GM18870 (cell line): ENCODE measurements around the gene TEX53.

ENCODE experiments used
- ATAC-seq: cut with Tn5 transposase; IDR thresholded peaks from one replicate; pipeline ENCODE4 v1.9.1; 2021; ENCODE audit warnings: moderate library complexity; ENCODE audit not compliant: unreplicated experiment

Gene TEX53

DNA sequence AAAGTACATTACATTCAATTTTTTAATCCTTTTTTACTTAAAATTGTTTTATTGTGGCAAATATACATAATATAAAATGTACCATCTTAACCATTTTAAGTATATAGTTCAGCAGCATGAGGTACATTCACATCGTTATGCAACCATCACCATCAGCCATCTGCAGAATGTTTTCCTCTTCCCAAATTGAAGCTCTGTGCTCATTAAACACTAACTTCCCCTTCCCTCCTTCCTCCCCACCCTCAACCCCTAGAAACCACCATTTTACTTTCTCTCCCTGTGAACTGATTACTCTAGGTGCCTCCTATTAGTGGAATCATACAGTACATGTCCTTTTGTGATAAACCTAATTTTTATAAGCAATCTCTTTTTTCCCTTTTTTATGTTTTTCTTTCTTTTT is 15.6 kb downstream of the TEX53 start:
- ATAC-seq, result no peak

- no peak for ATAC-seq
Measured at GRCh38 chr9:114638404-114638803, 19.2 kb downstream of the TEX53 start.

GRCh38 chr9:114634387-114634786 is 23.2 kb downstream of the TEX53 start:
- ATAC-seq, result no peak

GRCh38 chr9:114633438-114634089 is 24.0 kb downstream of the TEX53 start:
- ATAC-seq, result no peak

DNA sequence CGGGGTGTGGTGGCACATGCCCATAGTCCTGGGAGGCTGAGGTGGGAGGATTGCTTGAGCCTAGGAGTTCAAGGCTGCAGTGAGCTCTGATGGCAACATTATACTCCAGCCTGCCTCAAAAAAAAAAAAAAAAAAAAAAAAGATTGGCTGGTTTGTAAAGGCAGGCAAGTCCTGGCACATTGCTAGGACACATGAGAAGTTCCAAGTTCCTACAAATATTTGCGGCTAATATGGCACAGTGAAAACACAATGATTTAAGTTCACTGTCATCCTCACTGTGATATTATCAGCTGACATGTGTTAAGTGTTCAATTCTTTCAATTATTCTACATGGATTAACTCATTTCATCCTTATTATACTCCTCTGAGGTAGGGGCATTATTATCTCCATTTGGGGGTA is 26.4 kb downstream of the TEX53 start:
- ATAC-seq, result no peak

DNA sequence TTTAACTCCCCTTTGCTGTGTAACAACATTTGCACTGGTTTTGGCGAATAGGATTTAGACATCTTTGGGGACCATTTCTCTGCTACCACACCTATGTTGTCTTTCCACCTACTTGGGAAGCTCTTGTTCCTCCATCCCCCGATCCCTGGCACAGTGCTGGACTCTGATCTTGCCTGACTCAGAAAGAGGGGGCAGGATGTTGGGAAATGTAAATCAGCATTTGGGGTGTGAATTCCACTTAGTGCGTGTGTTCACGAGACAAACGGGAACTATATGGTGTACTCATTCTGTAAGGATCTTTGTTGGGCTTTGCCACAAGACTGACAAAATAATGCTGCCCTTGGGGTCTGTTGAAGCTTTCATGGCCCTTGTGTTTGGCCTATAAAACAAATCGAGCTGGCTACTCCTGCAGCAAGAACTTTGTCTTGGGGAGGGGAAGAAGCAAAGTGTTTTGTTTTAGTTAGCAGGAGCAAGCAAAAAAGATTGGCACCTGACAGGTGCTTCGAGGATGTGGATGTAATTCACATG is 28.0 kb downstream of the TEX53 start:
- no peak for ATAC-seq

DNA sequence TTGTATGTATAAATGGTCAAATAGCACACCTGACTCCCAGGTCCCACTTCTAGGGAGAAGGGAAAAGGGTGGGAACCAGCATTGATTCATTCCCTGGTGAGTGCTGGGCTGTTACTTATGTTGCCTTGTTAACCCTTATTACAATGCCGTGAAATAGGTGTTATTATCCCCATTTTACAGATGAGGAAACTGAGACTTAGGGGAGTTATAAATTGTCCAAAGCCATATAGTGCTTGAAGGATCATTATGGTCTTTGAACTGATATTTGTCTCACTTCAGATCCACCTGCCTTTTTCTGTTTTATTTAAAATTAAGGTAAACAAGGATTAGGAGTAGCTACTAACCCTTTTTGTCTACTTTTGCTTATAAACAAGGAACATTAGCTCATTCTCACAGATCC is 30.1 kb downstream of the TEX53 start:
- ATAC-seq, result no peak

GRCh38 chr9:114626415-114627020 is 31.1 kb downstream of the TEX53 start:
- ATAC-seq, result no peak

GRCh38 chr9:114624677-114625076 is 32.9 kb downstream of the TEX53 start:
- no peak for ATAC-seq

- ATAC-seq, result no peak
Measured at GRCh38 chr9:114621975-114622609, 35.5 kb downstream of the TEX53 start.

DNA sequence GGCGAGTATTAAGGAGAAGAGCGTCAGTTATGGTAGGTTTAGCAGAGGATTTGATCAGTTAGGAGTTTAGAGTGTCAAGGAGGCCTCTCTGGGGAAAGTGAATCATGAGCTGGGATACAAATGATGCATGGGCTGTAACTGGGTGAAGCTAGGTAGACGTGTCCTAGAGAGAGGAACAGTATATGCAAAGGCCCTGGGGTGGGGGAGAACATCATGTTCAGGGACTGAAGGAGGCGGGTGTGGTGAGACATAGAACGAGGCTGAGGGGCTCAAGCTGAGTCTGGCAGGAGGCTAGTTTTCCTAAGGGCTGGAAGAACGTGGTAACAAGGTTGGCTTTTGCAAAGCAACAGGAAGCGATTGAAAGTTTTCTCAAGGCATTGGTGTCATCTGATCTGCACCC is 36.0 kb downstream of the TEX53 start:
- ATAC-seq, result no peak

- ATAC-seq, result peak; percentile 56
Measured at GRCh38 chr9:114619191-114619761, 38.3 kb downstream of the TEX53 start.

GRCh38 chr9:114616684-114617520 is 40.7 kb downstream of the TEX53 start:
- peak; percentile 60 for ATAC-seq

DNA sequence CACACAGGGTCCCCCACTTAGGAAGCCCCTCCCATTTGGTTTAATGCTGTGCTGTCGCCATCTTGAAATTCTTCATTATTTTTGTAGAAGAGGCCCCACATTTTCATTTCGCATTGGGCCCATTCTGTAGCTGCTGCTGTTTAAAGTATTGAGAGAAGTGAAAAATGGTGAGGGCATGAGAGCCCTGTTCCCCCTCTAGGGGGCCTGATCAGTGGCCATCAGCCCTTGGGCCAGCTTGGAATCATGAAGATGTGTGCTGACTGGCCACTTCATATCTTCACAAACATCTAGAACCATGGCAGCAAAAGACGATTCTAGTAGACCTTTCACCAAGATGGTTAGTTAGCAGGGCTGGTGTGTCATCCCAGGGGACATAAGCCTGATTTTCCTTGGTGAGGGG is 43.2 kb downstream of the TEX53 start:
- ATAC-seq, result no peak

GRCh38 chr9:114613919-114614318 is 43.7 kb downstream of the TEX53 start:
- no peak for ATAC-seq

DNA sequence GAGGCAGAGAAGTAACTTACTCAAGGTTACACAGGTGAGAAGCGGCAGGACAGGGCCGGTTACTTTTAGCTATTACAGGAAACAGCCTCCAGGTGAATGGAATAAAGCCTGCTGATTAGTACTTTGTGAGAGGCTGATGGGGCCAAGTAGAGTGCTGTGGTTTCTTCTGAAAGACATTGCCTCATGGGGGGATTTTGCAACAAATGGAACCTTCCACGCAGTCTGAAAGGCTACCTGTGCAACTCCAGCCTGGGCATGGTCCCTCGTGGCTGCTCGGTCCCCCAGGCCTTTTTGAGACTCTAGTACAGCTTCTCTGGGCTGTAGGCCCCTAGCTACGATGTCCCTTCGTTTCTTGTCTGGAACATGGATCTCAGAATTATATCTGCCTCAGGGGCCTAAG is 44.5 kb downstream of the TEX53 start:
- ATAC-seq, result no peak

GRCh38 chr9:114612272-114612923 is 45.2 kb downstream of the TEX53 start:
- no peak for ATAC-seq

- ATAC-seq, result no peak
Measured at GRCh38 chr9:114611516-114612271, 45.9 kb downstream of the TEX53 start.

DNA sequence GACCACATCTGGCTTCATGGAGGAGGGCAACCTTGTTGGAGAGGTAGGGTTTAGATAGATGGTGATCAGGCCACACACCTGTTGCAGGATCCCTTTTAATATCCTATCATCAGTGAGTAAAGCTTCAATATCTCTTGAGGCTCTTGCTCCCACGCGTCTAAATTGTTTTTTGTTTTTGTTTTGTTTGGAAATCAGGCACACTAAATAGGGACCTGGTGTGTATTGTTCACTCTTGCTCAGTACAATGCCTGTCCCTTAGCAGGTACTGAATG is 49.1 kb downstream of the TEX53 start:
- no peak for ATAC-seq
